ENCODE measurements around the gene CCDC74B.
"Not testable (repeated sequence)": the region's sequence is repeated elsewhere in the genome, so short reads cannot be mapped to it uniquely, and the experiment has no call there.

CCDC74B gene

DNA sequence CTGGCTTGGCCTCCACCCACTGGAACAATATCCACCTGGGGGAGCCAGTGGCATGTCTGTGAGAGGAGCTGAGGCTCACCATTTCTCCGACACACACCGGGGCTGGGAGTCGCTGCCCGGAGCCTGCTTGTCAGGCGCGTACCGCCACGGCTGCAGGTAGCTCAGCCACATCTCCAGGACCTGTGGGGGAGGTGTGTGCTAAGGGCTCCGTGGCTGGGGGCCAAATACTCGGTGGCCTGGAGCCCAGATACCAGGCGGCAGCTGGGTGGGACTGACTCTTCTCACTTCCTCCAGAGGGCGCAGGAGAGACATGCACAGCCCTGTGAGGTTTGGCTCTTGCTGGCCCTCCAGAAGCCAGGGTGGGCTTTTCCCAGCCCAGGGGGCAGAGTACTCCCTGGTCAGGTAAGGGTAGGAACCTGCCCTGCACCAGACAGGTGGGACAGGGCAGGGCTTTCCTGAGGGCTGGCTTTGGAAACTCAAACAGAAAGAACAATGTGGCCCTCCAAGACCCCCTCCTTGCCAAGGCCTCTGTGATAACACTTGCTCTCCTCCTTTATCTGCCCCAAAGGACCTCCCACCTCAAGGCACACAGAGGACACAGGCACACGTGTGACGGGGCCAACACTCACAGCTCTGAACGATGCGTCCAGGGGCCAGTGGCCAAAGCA, 11.2 kb upstream of the CCDC74B start:
- H4K20me1 ChIP-seq (ENCODE audit: insufficient read depth); H3K4me1 ChIP-seq (ENCODE audit: low read depth, poor library complexity, severe bottlenecking); H3K79me2 ChIP-seq (ENCODE audit: insufficient read depth, low read depth); H3K36me3 ChIP-seq (ENCODE audit: insufficient read depth); H2AFZ ChIP-seq (ENCODE audit: low read depth); H3K4me3 ChIP-seq (IDR thresholded peaks at IDR 0.05; ENCODE audit: insufficient read depth, low read depth, low read length); H3K4me2 ChIP-seq; H3K27me3 ChIP-seq (ENCODE audit: insufficient read depth, low read depth); H3K27ac ChIP-seq; H3K9ac ChIP-seq: not testable (repeated sequence)
- TF ChIP-seq, protein P1, sequence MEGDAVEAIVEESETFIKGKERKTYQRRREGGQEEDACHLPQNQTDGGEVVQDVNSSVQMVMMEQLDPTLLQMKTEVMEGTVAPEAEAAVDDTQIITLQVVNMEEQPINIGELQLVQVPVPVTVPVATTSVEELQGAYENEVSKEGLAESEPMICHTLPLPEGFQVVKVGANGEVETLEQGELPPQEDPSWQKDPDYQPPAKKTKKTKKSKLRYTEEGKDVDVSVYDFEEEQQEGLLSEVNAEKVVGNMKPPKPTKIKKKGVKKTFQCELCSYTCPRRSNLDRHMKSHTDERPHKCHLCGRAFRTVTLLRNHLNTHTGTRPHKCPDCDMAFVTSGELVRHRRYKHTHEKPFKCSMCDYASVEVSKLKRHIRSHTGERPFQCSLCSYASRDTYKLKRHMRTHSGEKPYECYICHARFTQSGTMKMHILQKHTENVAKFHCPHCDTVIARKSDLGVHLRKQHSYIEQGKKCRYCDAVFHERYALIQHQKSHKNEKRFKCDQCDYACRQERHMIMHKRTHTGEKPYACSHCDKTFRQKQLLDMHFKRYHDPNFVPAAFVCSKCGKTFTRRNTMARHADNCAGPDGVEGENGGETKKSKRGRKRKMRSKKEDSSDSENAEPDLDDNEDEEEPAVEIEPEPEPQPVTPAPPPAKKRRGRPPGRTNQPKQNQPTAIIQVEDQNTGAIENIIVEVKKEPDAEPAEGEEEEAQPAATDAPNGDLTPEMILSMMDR (conservative IDR thresholded peaks at IDR 0.05; ENCODE audit: low read depth, low read length), result peak; percentile 33; the same call in 1 of the 2 replicates

DNA sequence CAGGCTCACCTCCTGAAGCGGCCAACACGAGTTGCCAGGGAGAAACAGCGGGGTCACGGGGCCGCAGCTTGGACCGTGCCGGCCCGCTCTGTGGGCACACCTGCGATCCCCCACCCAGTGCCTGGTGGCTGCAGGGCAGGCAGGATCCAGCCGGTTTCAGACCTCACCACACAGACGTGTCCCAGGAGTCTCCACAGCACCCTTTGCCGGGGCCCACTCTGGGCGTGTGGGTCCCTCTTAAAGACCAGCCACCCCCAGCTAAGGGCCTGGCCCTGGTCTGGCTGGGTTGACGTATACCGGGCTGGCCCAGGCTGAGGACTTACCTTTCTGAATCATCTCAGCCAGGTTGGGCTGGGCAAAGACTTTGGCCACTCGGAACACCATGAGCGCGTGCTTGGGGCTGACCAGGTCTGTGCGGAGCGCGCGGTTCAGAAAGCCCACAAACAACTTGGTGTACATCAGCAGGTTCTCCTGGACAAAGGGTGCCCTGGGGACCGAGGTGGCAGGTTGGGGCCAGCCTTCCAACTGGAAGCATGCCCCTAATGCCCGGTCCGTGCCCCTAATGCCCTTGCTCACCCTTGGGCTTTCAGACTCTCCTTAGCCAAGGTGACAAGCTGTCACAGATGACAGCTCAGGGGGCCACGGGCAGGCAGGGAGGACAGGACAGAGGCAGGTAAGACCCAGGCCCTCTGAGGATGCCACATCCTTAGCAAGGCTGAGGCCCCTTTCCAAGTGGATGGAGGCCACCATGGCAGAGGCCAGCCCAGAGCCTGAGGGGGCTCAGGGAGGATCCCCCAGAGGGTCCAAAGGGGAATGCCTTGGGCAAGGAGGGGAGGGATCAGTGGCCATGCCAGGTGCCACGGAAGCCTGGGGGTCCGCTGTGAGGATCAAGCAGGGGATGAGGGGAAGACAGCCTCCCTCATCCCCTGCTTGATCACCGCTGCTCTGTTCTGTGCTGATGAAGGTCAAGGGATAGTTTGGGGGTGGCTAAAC, 10.2 kb upstream of the CCDC74B start:
- peaks cover 9% of the 10 kb centered on the region for H3K4me1 ChIP-seq (ENCODE audit: low read depth, poor library complexity, severe bottlenecking)
- H4K20me1 ChIP-seq (ENCODE audit: insufficient read depth), result no peaks in the 10 kb centered on the region
- no peak overlapping the region for H3K9ac ChIP-seq
- no peak overlapping the region for H3K4me3 ChIP-seq (IDR thresholded peaks at IDR 0.05; ENCODE audit: insufficient read depth, low read depth, low read length)
- no peaks in the 10 kb centered on the region for H3K27me3 ChIP-seq (ENCODE audit: insufficient read depth, low read depth)
- TF ChIP-seq, protein P1 (conservative IDR thresholded peaks at IDR 0.05; ENCODE audit: low read depth, low read length), result no peak
- no peak overlapping the region for H3K27ac ChIP-seq
- no peaks in the 10 kb centered on the region for H3K79me2 ChIP-seq (ENCODE audit: insufficient read depth, low read depth)
- no peak overlapping the region for H2AFZ ChIP-seq (ENCODE audit: low read depth)
- no peak overlapping the region for H3K4me2 ChIP-seq
- H3K36me3 ChIP-seq (ENCODE audit: insufficient read depth), result no peaks in the 10 kb centered on the region

DNA sequence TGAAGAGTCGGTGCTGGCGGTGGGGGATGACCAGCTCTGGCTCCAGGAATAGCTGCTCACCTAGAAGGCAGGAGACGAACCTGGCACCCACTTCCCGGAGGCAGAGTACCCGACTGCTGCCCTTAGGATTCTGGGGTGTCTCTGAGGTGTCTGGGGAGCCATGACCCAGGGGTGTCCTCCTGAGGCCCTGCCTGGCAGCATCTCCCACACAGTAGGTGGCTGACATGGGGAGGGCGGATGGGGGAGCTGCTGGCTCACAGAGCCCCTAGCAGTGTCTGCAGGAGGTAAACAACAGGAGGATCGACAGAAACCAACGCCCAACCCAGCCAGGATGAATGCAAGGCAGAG, 9.5 kb upstream of the CCDC74B start:
- not testable (repeated sequence) for H4K20me1 ChIP-seq (ENCODE audit: insufficient read depth); H3K4me3 ChIP-seq (IDR thresholded peaks at IDR 0.05; ENCODE audit: insufficient read depth, low read depth, low read length); H3K27me3 ChIP-seq (ENCODE audit: insufficient read depth, low read depth); H3K9ac ChIP-seq; H2AFZ ChIP-seq (ENCODE audit: low read depth); H3K4me1 ChIP-seq (ENCODE audit: low read depth, poor library complexity, severe bottlenecking); H3K27ac ChIP-seq; H3K36me3 ChIP-seq (ENCODE audit: insufficient read depth); H3K4me2 ChIP-seq; H3K79me2 ChIP-seq (ENCODE audit: insufficient read depth, low read depth)

DNA sequence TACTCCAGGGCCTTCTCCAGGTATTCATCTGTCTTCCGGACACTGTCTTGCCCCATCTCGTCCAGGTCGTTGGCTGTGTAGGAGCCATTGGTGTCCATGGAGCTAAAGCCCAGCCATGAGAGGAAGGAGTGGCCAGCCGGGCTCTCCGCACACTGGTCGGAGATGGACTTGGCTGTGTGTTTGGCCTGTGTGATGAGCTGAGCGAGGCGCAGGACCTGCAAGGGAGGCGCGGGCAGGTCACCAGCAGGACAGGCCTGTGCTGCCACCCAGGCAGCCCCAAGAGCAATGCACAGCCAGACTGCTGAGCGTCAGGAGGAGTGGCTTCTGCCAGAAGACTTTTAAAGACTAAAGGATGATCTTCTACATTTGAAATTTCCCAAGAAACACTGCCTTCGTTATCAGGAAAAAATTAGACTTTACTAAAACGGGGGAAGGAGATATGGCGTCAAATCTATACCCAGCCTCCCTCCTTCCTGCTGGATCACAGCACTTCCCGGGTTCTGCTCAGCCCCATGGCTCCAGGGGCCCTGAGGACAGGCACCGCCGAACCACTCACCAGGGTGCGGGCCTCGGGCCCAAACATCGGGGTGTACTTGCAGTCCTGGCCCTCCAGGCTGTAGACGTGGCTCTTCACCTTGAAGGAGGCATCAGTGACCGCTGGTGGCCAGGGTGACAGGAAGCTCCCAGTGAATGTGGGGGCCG, 9.0 kb upstream of the CCDC74B start:
- H3K4me2 ChIP-seq; H3K36me3 ChIP-seq (ENCODE audit: insufficient read depth); H3K9ac ChIP-seq; H3K4me3 ChIP-seq (IDR thresholded peaks at IDR 0.05; ENCODE audit: insufficient read depth, low read depth, low read length); H3K79me2 ChIP-seq (ENCODE audit: insufficient read depth, low read depth); H3K27ac ChIP-seq; H2AFZ ChIP-seq (ENCODE audit: low read depth); H3K4me1 ChIP-seq (ENCODE audit: low read depth, poor library complexity, severe bottlenecking); H4K20me1 ChIP-seq (ENCODE audit: insufficient read depth); H3K27me3 ChIP-seq (ENCODE audit: insufficient read depth, low read depth): not testable (repeated sequence)

DNA sequence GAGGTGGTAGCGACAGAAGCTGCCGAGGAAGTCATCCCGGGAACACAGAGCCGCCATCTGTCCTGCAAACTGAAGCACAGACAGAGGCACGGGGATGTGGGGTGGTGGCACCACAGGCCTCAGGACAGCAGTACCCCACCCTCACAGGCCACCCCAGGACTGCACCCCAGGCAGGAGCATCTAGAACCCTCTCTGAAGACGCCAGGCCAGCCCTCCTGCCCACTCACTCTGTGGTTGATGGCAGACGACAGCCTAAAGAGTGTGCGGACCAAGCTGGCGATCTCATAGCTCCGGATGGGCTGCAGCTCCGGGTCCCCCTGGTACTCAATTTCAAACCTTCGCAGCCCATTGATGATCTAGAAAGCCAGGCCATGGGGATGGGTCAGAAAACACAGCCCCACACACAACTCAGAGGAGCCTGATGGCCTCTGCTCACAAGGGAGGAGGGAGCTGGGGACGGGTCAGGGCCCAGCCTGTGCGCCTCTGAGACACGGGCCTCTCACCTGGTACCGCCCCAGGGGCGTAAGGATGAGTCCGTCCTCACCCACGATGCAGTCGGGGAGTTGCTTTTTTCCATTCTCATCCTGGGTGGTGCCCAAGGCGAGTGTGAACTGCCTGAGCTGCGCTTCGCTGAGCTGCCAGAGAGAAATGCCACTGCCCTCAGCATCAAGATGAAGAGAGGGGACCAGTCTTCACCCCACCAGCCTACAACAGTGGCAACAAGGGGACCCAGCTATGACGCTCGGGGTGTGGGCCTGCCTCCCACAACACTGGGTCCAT, 8.1 kb upstream of the CCDC74B start:
- H3K36me3 ChIP-seq (ENCODE audit: insufficient read depth), result no peaks in the 10 kb centered on the region
- H4K20me1 ChIP-seq (ENCODE audit: insufficient read depth), result no peaks in the 10 kb centered on the region

DNA sequence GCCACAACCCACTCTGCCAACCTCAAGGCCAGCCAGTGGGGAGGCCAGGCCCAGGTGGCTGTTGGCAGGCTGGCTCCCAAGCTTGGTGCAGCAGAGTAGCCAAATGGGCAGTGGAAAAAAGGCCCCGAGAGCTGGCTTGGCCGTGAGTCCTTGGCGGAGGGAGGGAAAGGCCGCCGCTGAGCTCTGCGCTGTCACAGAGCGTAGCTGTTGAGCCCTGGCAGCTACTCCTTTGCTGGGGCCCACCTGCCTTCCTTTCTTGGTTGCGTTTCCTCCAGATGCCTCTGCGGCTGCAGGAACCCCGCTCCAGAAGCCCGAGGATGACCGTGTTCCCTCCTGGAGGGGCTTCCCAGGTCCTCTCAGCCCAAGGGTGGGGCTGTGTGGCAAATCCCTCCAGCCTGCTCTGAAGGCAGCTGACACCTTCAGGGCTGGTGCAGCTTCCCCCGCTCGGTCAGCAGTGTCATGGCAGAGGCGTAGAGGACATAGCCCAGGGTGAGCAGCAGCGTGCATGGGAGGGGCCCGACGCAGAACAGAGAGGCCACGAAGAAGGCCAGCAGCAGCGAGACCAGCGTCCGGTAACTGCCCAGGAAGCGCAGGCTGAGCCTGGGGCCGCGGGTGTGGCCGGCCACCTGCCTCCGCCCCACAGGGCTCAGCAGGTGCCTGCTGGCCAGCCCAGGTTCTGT, 7.4 kb upstream of the CCDC74B start:
- not testable (repeated sequence) for H3K4me2 ChIP-seq; H4K20me1 ChIP-seq (ENCODE audit: insufficient read depth); H3K9ac ChIP-seq; H3K79me2 ChIP-seq (ENCODE audit: insufficient read depth, low read depth); H3K27me3 ChIP-seq (ENCODE audit: insufficient read depth, low read depth); H3K27ac ChIP-seq; H3K4me1 ChIP-seq (ENCODE audit: low read depth, poor library complexity, severe bottlenecking); H3K4me3 ChIP-seq (IDR thresholded peaks at IDR 0.05; ENCODE audit: insufficient read depth, low read depth, low read length); H3K36me3 ChIP-seq (ENCODE audit: insufficient read depth); H2AFZ ChIP-seq (ENCODE audit: low read depth)

More for the DNA sequence above, 8.1 kb upstream of the CCDC74B start:
- Histone ChIP-seq H3K4me1 (ENCODE audit: low read depth, poor library complexity, severe bottlenecking) (peaks cover 5% of the 10 kb centered on the region), H3K27me3 (ENCODE audit: insufficient read depth, low read depth) (no peaks in the 10 kb centered on the region), H3K4me3 (IDR thresholded peaks at IDR 0.05; ENCODE audit: insufficient read depth, low read depth, low read length) (no peak overlapping the region), H3K27ac (no peak overlapping the region), H3K4me2 (no peak overlapping the region), H3K9ac (no peak overlapping the region), H3K79me2 (ENCODE audit: insufficient read depth, low read depth) (no peaks in the 10 kb centered on the region), H2AFZ (ENCODE audit: low read depth) (no peak overlapping the region)
- TF ChIP-seq, protein P1 (conservative IDR thresholded peaks at IDR 0.05; ENCODE audit: low read depth, low read length), result no peak

All from KMS-11 (cell line).